HG02973 (cell line): ENCODE results near the gene FAT4.
A peak's percentile ranks its signal among the peaks of the same experiment; 100 is the strongest.

Experiments
- ATAC-seq: cut with Tn5 transposase; IDR thresholded peaks from one replicate; pipeline ENCODE4 v1.9.1; 2021; ENCODE audit warnings: moderate library complexity; ENCODE audit not compliant: unreplicated experiment

FAT4 gene

GRCh38 chr4:125314676-125315575 is at the start of gene FAT4:
TSS of gene FAT4 (plus strand) at chr4:125314955. CDS start at chr4:125316412, 1,457 bp downstream.
- peak; percentile 82 for ATAC-seq

GRCh38 chr4:125265846-125266245 is 48.9 kb upstream of the FAT4 start:
- ATAC-seq: no peak

- ATAC-seq: no peak
Measured at GRCh38 chr4:125266901-125267604, 47.7 kb upstream of the FAT4 start.

- no peak for ATAC-seq
Measured at GRCh38 chr4:125267630-125268029, 47.1 kb upstream of the FAT4 start.

GRCh38 chr4:125268068-125268755 is 46.5 kb upstream of the FAT4 start:
- ATAC-seq: no peak

- ATAC-seq: no peak
Measured at GRCh38 chr4:125276811-125277210, 37.9 kb upstream of the FAT4 start.

- no peak for ATAC-seq
Measured at GRCh38 chr4:125277790-125278189, 37.0 kb upstream of the FAT4 start.

- no peak for ATAC-seq
Measured at GRCh38 chr4:125280892-125281403, 33.8 kb upstream of the FAT4 start.

GRCh38 chr4:125283707-125284279 is 31.0 kb upstream of the FAT4 start:
- no peak for ATAC-seq

- no peak for ATAC-seq
Measured at GRCh38 chr4:125297116-125297515, 17.6 kb upstream of the FAT4 start.

- ATAC-seq: no peak
Measured at GRCh38 chr4:125303058-125303457, 11.7 kb upstream of the FAT4 start.

GRCh38 chr4:125303821-125304220 is 10.9 kb upstream of the FAT4 start:
- no peak for ATAC-seq

- no peak for ATAC-seq
Measured at GRCh38 chr4:125306112-125306511, 8.6 kb upstream of the FAT4 start.

GRCh38 chr4:125306533-125306932 is 8.2 kb upstream of the FAT4 start:
- no peak for ATAC-seq

- no peak for ATAC-seq
Measured at GRCh38 chr4:125311503-125311902, 3.3 kb upstream of the FAT4 start.

GRCh38 chr4:125313497-125313896 is 1.3 kb upstream of the FAT4 start:
- peak; percentile 66 for ATAC-seq

GRCh38 chr4:125313989-125314667 is 627 bp upstream of the FAT4 start:
- ATAC-seq: no peak

- no peak for ATAC-seq
Measured at GRCh38 chr4:125315576-125316400, 1.0 kb downstream of the FAT4 start.

- ATAC-seq: no peak
Measured at GRCh38 chr4:125316401-125316790, 1.6 kb downstream of the FAT4 start.
